Kidney capillary endothelial cell (primary cell): ENCODE data around the gene COLEC11.
"Not testable (repeated sequence)": the region's sequence is repeated elsewhere in the genome, so short reads cannot be mapped to it uniquely, and the experiment has no call there.

ENCODE experiments used
- DNase-seq: peaks from one replicate; pipeline ENCODE4 v3.0.0-alpha.2; 2018; ENCODE audit warnings: low spot score

COLEC11 gene

GRCh38 chr2:3594493-3595281 is at the start of gene COLEC11:
TSS of gene COLEC11 (plus strand) at chr2:3595112. CDS start at chr2:3604341, 9,229 bp downstream.
- DNase-seq = no peak

GRCh38 chr2:3545788-3546478 is 49.0 kb upstream of the COLEC11 start:
- DNase-seq = no peak

- DNase-seq = no peak
These were observed 47.0 kb upstream of the COLEC11 start for GRCh38 chr2:3547915-3548314.

- no peak for DNase-seq
These were observed 41.0 kb upstream of the COLEC11 start for GRCh38 chr2:3553946-3554345.

DNA sequence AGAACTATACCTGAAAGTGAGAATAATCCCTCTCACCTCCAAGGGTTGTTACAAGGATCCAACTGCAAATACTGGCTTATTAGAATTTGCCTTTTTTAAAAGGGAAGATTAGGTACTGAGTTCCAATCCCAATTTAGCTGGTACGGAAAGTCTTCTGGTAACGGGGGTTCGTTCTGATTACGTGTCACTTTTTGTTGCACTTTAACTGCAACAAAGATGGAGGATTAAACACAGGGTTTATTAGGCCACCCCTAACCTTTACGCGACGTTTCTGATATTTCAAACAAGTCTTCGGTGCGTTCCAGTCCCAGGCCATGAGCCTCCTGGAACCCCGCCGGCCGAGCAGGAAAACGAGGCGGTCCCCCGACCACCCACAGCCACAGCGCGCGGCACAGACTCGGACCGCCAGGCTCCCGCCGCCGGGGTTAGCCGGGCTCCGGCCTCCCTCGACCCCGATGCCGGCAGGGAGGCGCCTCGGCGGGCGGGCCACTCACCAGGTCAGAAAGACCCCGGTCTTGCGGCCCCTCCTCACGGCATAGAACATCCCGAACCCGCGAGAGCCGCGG is 37.2 kb upstream of the COLEC11 start:
- no peak for DNase-seq

- peak; percentile 96 for DNase-seq
These were observed 36.5 kb upstream of the COLEC11 start, which contains the start of gene RNASEH1 for GRCh38 chr2:3558205-3559014. TSS of gene RNASEH1 (minus strand) at chr2:3558333. CDS start at chr2:3558260, 73 bp downstream.

DNA sequence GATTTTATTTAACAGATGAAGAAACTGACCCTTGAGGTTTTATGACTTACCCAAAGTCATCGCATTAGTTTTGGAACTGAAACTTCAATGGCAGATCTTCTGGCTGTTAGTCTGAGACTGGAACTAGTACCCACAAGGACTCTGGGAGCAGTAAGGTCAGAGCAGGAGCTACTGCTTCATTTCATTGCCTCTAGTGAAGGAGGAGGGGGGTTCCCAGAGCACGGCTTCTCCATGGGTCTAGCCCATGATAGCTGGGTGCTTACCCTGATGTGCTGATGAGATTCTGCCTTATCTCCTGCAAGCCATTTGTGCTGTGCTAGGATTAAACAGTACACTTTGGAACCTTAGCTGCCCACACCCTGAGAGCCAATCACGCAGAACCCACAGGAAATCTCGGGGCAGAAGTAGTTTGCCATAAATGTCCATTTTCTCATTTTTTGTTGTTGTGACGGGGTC is 31.4 kb upstream of the COLEC11 start:
- DNase-seq = no peak

DNA sequence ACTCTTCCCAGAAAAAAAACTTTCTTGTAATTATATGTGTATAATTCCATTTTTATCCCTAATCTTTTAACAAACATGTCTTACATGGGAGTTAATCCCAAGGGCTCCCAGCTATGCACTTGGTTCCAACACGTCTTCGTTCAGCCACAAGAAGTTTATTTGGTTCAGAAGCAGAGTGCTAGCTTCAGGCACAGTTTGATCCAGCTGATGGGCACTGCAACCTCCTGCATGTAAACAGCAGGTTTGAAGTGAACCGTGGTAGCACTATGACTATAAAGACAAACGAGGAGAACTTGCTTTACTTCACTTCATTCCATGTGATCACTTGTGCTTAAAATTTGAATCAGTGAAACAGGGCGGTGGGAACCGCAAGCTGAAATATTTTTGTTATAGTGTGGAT is 29.8 kb upstream of the COLEC11 start:
- DNase-seq = no peak

DNA sequence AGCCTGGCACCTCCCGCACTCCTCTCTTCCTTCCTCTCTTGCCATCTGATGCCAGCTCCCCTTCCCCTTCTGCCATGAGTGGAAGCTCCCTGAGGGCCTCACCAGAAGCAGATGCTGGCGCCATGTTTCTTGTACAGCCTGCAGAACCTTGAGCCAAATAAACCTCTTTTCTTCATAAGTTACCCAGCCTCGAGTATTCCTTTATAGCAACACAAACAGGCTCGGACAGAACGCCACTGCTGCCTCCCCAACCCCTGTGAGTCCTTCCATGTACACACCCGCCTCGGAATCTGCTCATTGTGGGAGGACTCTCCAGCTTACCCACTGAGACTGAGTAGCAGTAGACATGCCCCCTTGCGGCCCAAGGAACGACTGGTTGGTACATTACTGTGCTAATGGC is 28.1 kb upstream of the COLEC11 start:
- DNase-seq = no peak

DNA sequence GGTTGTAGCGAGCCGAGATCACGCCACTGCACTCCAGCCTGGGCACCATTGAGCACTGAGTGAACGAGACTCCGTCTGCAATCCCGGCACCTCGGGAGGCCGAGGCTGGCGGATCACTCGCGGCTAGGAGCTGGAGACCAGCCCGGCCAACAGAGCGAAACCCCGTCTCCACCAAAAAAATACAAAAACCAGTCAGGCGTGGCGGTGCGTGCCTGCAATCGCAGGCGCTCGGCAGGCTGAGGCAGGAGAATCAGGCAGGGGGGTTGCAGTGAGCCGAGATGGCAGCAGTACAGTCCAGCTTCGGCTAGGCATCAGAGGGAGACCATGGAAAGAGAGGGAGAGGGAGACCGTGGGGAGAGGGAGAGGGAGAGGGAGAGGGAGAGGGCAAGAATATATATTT is 25.3 kb upstream of the COLEC11 start:
- not testable (repeated sequence) for DNase-seq

DNA sequence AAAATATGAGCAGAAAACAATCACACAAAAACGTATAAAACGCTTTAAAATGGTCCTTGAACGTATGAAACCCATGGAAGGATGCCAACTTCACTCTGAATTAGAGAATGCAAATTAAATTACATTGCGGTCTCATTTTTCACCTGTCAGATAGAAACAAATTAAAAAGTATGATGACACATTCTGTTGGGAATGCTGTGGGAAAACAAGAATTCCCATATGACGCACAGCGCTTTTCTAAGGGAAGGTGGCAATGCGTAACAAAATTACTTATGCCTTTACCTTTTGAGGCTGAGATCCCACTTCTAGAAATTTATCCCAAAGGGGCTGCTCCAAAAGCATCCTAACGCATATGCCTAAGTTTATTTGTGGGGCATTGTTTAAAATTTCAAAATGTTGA is 23.6 kb upstream of the COLEC11 start:
- no peak for DNase-seq

DNA sequence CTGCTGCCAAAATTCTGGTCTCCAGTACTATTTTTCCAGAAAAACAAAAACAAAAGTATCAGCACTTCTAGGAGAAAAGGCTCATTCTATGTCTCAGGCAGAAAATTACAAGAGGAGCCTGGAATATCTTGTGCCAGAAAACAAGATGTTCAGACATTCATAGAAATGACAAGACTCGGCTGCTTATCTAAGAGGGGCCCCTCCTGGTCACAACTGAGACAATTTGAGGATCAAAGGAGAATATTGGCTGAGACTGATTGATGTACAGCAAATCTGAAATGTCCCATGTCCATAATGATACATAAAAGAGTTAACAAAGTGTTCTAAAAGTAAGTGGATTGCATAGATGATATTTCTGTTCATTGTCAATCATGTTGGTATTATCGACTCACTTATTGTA is 22.3 kb upstream of the COLEC11 start:
- no peak for DNase-seq

DNA sequence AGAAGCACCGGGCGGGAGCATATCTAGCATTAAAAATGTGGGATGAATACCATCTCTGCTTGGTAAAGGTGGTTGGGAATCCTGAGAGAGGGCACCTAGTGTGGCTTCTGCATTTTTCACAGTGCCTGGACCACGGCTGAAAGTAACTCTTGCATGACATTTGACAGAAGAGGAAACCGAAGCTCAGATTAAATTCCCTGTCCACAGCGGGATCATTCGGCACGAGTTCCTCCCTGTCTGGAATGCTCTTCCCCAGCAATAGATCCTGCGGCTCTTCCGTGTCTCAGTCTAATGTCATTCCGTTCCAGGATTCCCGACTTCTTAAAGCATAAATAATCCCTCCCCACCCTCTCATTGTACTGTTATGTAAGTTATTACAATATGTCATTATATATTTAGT is 20.8 kb upstream of the COLEC11 start:
- DNase-seq = no peak

GRCh38 chr2:3575534-3576262 is 19.2 kb upstream of the COLEC11 start:
- no peak for DNase-seq

- DNase-seq = not testable (repeated sequence)
These were observed 18.7 kb upstream of the COLEC11 start for GRCh38 chr2:3576263-3576630.

GRCh38 chr2:3578987-3579386 is 15.9 kb upstream of the COLEC11 start:
- DNase-seq = no peak

- no peak for DNase-seq
These were observed 14.5 kb upstream of the COLEC11 start for GRCh38 chr2:3580449-3580848.

DNA sequence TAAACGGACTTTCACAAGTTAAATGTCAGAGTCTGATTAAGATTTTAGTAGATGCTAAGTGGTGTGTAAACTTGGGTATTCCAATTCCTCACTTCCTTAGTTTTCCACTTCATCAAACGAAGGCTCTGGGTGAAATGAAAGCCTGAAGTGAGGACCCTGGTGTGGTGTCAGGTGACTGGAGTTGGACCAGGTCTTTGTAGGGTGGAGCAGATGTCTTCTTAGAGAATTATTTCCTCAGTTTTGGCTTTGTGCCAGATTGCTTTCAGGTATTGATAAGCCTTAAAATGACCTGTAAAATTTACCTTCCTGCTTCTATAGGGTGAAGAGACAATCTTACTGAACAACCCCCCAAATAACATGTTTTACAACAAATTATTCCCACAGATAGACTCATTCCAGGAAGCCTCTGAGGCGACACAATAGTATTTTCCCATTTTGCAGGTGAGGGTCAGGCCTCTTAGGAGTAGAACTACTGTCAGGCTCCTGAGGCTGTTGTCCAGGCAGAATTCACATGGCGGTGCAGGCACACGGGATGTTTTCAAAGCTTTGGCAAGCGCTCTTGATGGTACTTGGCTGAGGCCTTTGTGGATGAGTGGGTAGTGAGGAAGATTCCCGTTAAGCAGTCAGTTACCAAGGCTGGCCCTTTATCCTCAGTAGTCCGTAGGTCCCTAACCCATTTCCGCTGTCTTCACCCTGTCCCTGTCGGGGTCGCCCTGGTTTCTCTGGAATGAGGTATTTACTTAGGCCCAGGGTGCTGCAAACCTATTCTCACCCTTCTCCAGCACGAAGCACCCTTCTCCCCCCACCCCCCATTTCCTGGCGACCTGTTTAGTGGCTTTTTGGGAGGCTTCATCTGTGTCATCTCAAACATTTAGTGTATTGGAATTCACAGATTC is 13.3 kb upstream of the COLEC11 start:
- no peak for DNase-seq

DNA sequence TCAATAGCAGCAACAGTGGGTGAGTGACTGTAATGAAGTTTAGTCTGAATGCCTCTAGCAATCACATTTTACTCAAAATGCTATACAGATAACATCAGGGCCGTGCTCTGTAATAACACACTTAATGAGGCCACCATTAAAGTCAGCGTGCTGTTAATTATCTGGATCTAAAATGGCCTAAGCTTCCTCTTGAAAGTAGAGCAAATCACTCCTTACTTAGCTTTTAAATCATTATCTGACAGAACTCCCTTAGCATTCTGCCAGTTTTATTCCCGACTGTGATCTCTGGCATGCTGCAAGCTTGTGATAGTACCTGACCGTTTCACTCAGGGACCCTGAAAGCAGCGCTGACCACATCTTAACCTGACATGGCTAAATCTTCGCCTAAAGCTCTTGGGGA is 10.8 kb upstream of the COLEC11 start:
- DNase-seq = no peak

- no peak for DNase-seq
These were observed 10.2 kb upstream of the COLEC11 start for GRCh38 chr2:3584608-3585260.
